Left forelimb (tissue), 1 donor: ENCODE data around the gene ZDHHC11.
"Not testable (repeated sequence)": the region's sequence is repeated elsewhere in the genome, so short reads cannot be mapped to it uniquely, and the experiment has no call there.

Experiments used
- DNase-seq: peaks from one replicate; pipeline ENCODE4 v3.0.0-alpha.2; 2018; ENCODE audit warnings: low spot score

ZDHHC11 gene

DNA sequence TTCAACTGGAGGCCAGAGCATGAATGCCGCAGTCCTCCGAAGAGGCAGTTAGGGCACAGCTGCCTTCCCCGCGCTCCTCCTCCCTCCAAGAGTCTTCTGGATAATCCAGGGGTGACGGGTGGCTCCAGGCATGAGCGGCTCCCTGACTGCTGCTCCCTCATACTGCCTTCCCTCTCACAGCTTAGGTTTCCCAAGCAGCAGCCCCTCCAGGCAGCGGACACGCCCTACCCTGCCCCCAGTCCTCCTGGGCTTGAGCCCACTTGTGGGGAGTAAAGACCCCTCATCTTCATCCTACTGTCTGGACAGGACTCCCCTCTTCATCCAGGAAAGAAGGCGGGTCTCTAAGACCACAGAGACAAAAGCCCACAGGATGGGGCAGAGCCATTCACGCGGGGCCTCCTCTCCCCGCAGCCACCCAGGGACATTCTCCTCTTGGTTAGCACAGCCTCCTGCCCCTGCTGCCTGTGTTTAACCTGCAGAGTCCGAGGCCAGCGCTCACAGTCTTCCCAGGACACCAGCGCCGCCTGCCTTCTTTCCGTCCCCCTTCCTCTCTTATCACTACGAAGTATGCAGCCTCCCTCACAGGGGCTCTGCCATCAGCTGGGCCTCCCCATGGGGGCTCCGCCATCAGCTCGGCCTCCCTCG is 5.6 kb downstream of the ZDHHC11 start:
- not testable (repeated sequence) for DNase-seq

DNA sequence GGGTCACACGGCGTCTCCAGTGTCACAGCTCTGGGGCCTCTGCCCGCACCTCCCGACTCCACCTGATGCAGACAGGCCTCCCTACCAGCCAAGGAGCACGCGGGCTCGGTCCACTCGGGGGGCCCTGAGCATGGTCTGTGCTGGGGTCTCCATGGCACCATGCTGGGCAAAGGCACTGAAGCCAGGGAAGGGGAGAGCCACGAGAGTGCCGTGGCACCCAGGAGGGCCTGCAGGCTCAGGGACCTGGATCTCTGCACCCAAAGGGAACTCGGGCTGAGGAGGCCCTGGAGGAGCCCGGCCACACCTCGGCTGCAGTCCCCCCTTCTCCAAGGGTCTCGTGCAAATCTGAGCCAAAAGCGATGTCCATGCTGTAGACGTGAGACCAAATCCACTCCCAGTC is 6.4 kb downstream of the ZDHHC11 start:
- DNase-seq = not testable (repeated sequence)

DNA sequence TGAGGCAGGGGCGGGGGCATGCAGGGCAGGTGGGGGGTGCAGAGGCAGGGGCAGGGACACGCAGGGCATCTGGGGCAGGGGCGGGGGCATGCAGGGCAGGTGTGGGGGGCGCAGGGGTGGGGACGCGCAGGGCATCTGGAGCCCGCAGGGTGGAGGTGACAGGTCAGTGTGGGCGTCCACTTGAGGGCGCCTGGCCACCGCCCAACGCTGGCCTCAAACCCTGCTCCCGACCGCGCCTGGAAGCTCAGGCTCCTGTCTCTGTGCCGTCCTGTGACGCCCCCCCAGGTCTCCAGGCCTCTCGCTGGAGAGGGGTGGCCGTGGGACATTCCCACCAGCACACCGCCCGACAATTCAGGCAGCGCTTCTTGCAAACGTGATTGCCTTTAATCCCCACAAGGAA is 6.9 kb downstream of the ZDHHC11 start:
- not testable (repeated sequence) for DNase-seq

DNA sequence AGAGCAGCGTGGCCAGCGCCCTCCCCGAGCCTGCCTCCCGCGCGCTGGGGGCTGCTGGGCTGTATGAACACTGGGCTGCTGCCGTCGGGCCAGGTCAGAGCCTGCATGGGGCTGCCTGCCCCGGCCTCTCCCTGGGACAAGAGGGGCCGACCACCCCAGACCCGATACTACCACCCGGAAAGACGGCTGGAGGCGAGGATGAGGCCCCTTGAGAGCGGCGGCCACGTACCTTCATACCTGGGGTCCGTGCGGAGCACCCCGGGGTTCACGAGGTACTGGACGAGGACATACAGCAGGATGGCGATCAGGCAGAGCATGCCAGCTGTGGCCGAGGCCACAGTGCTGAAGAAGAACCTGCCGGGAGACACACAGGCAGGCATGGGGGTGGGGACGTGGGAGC is 7.4 kb downstream of the ZDHHC11 start:
- not testable (repeated sequence) for DNase-seq

DNA sequence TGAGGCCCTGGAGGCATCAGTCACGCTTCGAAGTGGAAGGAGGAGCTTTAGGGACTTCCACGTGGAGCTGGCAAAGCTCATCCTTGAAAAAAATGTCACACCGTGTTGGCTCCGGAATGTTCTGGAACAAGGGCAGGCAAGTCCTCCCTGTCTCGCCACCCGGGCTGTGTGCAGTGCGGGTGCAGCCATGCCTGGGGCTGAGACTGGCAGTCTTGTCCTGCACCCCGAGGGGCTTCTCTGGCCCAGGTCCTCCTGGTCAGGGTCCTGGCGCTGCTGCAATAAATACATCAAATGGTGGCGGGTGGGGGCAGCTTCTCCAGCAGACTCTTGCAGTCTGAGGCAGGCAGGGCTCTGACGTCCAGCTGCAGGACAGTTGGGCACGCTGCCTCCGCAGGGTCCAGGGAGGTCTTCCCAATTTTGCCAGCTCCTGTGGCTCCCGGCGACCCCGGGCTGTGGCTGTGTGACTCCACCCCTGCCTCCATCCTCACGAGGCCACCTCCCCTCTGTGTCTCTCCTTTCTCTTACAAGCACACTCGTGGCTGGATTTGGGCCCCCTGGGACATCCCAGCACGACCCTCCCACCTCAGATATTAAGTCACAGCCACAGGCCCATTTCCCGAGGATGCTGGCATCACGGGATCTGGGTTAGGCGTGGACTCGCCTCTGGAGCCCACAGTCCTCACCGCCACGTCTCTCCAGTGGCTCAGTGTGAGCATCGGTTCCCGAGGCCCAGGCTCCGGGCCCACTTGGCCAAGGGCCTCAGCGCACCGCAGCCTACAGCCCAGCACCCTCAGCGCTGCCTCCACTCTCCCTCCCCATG is 8.2 kb downstream of the ZDHHC11 start:
- not testable (repeated sequence) for DNase-seq

DNA sequence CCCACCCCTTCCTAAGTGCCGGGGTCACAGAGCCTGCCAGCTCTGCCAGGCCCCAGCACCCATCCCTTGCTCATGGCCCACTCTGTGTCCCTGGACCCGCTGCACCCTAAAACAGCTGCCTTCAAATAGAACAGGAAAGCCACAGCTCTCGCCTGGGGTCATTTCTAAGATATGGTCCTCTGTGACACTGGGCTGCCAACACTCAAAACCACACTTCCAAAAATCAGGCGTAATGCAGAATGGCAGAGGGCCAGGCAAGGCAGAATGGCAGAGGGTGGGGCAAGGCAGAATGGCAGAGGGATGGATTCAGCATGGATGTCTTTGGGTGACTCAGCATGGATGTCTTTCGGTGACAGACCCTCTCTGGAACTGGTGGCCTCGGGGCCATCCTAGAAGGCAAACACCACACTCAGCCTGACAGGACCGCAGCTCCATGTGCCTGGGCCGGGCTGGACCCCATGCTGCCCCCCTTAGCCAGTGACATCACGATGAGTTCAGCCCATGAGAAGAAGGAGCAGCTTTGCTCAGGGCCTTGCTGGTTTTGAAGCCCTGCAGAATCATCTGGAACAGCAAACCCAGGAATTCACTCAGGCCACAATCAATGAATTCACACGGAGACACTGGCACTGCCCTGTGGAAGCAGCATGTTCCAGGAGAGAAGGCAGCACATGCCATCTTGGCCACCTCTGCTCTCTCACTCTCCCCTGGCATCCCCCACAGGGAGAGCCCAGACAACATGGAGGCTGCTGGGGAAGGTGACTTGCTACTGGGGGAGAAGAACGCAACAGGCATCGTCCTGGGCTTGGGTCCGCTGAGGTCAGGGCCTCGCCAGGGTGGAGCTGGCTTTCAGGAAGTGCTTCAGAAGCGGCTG is 9.0 kb downstream of the ZDHHC11 start:
- not testable (repeated sequence) for DNase-seq

DNA sequence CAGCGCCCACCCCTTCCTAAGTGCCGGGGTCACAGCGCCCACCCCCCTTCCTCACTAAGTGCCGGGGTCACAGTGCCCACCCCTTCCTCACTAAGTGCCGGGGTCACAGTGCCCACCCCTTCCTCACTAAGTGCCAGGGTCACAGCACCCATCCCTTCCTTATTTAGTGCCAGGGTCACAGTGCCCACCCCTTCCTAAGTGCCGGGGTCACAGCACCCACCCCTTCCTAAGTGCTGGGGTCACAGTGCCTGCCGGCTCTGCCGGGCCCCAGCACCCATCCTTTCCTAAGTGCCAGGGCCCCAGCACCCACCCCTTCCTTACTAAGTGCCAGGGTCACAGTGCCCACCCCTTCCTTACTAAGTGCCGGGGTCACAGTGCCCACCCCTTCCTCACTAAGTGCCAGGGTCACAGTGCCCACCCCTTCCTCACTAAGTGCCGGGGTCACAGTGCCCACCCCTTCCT is 9.8 kb downstream of the ZDHHC11 start:
- DNase-seq = peak; percentile 58

DNA sequence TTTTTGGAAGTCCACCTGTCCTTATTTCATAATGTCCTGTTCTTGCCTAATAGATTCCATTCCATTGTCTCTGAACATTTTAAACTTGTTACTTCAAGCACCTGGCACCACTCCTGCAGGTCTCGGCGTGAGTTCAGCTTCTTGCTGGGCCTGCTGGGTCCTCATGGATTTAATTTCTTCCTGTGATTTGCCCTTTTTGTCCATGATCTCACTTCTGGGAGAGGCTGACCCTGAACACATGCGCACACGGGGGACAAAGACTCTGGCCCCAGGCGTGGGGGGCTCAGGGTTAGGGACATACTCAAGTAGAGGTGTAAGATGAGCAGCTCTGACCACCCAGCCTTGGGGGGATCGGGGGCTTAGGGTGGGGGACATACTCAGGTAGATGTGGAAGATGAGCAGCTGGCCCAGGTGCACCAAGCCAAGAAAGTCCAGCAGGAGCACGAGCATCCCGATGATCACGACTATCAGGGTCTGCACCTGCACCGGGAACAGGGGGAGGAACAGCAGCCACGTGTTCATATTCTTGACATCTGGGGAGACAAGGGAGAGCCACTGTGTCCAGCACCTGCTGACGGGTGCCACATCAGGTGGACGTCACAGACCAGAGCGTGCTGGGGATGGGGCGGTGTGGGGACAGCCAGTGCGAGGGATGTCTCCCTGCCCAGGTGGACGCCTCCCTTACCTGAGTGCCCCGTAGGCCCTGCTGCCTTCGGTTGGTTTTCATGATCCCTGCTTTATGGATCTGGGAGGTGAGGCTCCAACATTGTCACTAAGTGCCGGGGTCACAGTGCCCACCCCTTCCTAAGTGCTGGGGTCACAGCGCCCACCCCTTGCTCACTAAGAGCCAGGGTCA is 10.4 kb downstream of the ZDHHC11 start:
- peak; percentile 68 for DNase-seq

DNA sequence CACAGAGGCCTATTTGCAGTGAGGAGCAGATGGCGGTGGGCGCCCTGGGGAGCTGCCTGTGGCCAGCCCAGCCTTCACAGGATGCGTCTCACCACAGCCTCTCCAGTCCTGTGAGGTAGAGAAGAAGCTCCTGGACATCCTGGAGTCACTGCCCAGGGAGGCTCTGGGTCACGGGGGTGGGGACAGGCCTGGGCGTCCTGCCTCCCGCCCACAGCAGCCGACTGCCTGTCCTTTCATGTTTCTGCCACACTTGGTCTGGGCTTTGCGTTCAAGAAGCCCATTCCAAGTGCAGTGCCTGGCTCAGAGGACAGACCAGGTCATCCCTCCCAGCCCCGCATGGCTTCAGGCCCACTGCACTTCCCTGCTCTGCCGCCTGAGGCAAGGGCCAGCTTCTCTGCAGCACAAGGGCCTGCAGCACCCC is 12.3 kb downstream of the ZDHHC11 start:
- DNase-seq = not testable (repeated sequence)

DNA sequence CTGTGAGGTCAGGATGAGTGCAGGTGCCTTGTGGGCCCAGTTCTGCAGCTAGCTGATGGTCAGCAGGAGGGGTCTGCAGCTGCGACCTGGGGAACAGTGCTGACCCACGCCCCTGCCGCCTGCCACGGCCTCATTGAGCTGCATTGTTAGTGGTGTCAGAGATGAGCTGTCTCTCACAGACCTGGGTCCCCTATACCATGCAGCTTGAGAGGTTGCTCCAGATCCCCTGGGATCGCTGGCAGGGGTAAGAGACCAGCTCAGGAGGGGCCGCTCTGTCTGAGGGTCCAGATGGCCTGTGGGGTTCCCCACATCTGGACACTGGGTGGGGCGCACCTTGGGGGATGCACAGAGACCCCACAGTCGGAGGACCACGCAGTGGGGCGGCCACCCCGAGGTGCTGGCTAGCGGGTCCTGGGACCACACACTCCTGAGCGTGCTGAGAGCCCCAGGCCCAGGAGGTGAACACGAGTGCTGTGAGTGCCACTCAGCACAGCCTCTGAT is 13.1 kb downstream of the ZDHHC11 start:
- DNase-seq = not testable (repeated sequence)

DNA sequence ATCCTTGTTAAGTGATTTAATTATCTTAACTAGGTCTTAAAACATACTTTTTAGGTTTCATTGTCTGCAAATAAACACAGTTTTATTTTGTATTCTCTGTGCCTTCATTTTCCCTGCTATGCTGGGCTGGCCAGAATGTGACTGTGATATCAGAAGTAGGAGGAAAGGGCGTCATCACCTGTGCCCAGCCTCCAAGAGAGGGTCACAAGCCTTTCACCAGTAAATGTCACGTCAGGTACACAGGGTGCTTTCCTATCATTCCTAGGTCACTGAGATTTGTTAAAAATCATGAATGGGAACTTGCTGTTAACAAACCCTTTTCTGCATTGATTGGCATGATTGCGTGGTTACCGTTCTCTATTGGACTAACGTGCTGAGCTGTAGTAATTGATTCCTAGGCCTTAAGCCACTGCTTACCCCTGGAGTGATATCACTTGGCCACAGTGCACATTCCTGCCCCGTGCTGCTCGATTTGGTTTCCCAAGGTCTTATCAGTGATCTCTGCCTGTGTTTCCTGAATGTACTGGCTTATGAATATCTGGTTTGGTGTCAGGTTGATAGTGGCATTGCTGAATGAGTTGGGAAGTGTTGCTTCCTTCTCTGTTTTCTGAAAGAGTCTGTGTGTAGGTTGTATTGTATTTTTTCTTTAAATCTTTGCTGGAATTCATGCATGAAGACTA is 14.7 kb downstream of the ZDHHC11 start:
- DNase-seq = not testable (repeated sequence)

DNA sequence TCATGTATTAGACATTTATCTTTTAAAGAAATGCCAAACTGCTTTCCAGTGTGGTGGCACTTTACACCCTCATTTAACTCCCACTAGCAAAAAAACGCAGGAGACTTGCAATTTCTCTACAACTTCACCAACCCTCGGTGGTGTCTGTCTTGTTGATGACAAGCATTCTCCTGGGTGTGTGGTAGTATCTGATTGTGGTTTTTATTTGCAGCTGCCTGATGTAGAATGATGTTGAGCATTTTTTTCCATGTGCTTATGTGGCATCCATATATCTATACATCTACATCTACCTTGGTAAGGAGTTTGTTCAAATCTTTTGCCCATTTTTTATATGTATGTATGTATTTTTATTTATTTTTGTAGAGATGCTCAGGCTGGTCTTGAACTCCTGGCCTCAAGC is 16.8 kb downstream of the ZDHHC11 start:
- not testable (repeated sequence) for DNase-seq

DNA sequence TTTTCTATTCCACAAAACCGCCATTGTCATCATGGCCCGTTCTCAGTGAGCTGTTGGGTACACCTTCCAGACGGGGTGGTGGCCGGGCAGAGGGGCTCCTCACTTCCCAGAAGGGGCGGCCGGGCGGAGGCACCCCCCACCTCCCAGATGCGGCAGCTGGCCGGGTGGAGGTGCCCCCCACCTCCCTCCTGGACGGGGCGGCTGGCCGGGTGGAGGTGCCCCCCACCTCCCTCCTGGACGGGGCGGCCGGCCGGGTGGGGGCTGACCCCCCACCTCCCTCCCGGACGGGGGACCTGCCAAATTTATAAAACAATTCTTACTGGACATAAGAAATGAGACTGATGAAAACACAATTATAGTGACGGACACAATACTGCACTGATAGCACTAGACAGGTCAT is 22.6 kb downstream of the ZDHHC11 start:
- not testable (repeated sequence) for DNase-seq

DNA sequence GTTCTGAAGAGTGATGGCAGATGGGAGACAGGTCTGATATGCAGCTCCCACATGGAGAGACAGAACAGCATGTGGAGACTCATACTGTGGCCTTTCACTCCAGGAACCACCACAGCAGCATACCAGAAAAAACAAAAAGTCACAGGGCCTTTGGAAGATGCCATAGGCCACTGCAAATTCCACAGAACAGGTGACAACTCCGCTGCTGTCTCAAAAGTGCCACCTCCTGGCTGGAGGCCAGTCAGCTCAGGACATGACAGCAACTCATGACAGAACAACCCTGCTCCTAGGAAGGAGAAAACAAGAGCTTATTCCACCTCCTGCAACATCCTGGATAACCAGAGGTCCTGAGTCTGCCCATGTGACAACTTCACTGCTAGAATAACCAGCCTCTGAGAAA is 25.2 kb downstream of the ZDHHC11 start:
- not testable (repeated sequence) for DNase-seq

DNA sequence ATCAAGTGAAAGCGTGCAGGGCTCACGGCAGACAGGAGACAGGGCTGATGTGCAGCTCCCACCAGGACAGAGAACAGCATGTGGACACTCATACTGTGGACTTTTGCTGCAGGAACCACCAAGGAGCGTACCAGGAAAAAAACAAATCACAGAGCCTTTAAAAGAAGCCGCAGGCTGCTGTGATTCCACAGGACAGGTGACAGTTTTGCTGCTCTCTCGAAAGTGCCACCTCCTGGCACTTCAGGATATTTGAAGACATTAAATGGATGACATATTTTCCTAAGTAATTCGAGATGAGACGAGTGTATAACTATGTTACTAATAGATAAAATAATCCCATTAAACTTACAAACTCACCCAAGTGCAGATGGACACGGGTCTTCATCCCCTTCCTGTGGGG is 29.3 kb downstream of the ZDHHC11 start:
- no peak for DNase-seq

DNA sequence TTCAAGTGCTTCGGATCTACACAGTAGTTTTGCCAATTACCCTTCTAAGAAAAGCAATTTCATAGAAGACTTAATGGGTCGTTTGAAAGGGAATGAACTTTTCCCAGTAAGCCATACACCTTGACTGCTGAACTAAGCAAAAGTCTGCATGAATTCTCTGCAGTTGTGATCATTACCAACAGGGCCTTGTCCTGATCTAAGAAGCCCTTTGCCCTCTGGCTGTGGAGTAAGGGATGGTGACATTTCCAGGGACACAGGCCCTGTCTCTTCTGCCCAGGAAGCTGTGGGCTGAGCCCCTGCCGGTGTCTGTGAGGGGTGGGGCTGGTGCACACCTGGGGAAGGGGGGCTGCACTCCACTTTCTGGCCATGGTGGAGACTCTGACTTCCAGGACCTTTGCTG is 30.5 kb downstream of the ZDHHC11 start:
- no peak for DNase-seq

DNA sequence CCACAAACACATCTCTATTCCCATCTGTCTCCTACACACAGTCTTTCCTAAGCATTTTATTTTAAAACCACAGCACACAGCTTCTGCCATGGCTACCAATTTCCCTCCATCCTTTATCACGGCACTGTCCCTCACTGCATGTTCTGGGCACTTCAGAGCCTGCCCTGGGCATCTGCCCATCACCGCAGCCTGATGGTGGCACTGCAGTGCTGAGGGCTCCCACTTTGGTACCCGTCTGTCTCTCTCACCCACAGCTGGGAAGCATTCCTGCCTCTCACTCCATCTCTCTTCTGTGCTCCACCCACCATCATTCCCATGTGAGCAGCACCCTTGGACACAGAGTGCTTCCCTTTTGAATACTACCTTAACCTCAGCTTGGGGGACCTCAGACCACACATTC is 31.7 kb downstream of the ZDHHC11 start:
- no peak for DNase-seq

DNA sequence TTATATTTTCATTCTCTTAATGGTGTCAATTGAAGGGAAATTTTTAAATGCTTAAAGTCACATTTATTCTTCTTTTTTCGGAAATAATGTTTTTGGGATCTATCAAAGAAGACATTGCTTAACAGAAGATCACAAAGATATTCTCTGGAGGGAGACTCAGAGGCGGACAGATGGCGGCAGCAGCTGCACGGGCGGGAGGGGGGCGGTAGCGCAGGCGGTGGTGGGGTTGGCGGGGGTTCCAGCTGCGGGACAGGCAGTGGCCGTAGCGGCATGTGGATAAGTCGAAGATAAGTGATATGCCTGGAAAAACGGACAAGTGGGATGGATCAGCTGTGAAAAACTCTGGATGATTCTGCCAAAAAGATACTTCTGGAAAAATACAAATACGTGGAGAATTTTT is 34.6 kb downstream of the ZDHHC11 start:
- DNase-seq = no peak

DNA sequence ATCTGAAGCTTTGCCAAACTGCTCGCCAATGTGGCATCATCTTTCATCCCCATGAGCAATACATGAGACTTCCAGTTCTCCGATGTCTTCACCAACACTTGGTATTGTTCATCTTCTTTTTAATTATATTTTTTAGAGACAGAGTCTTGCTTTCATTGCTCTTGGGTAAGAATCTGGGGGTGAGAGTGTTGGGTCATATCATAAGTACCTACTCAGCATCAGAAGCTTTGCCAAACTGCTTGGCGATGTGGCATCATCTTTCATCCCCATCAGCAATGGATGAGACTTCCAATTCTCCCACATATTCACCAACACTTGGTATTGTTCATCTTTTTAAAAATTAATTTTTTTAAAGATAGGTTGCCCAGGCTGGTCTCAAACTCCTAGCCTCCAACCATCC is 35.3 kb downstream of the ZDHHC11 start:
- DNase-seq = no peak

DNA sequence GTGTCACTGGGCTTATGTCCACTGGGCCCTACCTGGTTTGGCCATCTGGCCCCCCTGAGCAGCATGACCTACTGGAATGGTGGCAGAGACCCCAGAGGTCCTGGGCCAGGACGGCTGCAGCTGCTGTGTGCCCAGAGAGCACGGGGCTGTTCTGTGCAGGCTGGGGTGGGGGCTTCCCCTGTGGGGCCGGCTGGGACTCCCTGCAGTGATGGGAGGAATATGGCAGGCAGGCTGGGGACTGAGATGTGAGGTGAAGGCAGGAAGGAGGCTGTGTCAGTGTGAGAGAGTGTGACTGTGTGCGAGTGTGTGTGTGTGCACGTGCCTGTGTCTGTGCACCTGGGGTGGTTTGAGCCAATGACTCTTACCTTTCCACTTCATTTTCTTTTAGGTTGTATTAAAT is 37.2 kb downstream of the ZDHHC11 start:
- not testable (repeated sequence) for DNase-seq

DNA sequence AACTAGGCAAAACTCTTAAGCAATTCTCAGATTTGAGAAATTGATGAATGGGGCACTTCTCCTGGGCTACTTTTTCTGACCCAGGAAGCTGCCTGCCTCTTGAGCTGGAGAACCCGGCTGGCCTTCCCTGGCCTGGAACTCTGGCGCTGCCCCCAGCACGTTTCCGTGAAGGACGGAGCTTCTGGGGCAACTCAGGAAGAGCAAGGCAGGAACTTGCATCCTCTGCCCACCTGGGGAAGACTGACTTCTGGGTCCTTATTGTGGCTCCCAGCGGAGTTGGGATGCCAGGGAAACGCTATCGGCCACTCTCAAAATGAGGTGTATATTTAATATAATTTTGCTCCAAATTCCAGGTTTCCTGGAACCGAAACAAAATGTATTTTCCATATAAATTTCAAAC is 39.4 kb downstream of the ZDHHC11 start:
- not testable (repeated sequence) for DNase-seq
